ENCODE measurements around the gene CD93. TPM values are rescaled to one million over a fixed set of nuclear protein-coding genes. Genes with fewer than 3 reads are reported as not detected.
A peak's percentile ranks its signal among the peaks of the same experiment; 100 is the strongest.

The CD93 gene
- total RNA-seq, 1 donor from 2014 or later = not detected

- H3F3A ChIP-seq (ENCODE audit: low read depth) = no peaks in the 10 kb centered on the region
- Mint-ChIP-seq H3K9me3 (no peaks in the 10 kb centered on the region), H3K36me3 (no peaks in the 10 kb centered on the region), H3K4me1 (peaks cover 10% of the 10 kb centered on the region), H3K27me3 (ENCODE audit: insufficient read depth, low read depth) (peaks cover 5% of the 10 kb centered on the region), H3K4me3 (no peak overlapping the region), H3K27ac (no peak overlapping the region)
- no peak overlapping the region for H3K27ac ChIP-seq
- H2AFZ ChIP-seq (replicated peaks) = no peak overlapping the region
- DNase-seq (ENCODE audit: low spot score) = no peak
- H4K20me1 ChIP-seq (ENCODE audit: low read depth) = no peaks in the 10 kb centered on the region
- no peaks in the 10 kb centered on the region for H3K4me1 ChIP-seq
- H3K79me2 ChIP-seq (ENCODE audit: low read depth) = no peaks in the 10 kb centered on the region
- no peak overlapping the region for H3K4me3 ChIP-seq
- TF ChIP-seq CTCF (IDR thresholded peaks at IDR 0.05) (peak; percentile 37), EZH2 (IDR thresholded peaks at IDR 0.05) (no peak), EZH2phosphoT487 (IDR thresholded peaks at IDR 0.05) (no peak)
- no peaks in the 10 kb centered on the region for H3K9me3 ChIP-seq (ENCODE audit: low read depth)
- no peak overlapping the region for H3K4me2 ChIP-seq
- no peaks in the 10 kb centered on the region for H3K36me3 ChIP-seq
- no peak overlapping the region for H3K9ac ChIP-seq
- no peaks in the 10 kb centered on the region for H3K27me3 ChIP-seq
These were observed 4.0 kb upstream of the CD93 start for GRCh38 chr20:23090147-23090546.

GRCh38 chr20:23088866-23089265, 2.7 kb upstream of the CD93 start:
- H3K27ac ChIP-seq = no peak overlapping the region
- no peaks in the 10 kb centered on the region for H3K9me3 ChIP-seq (ENCODE audit: low read depth)
- H4K20me1 ChIP-seq (ENCODE audit: low read depth) = no peaks in the 10 kb centered on the region
- no peaks in the 10 kb centered on the region for H3K36me3 Mint-ChIP-seq
- H3F3A ChIP-seq (ENCODE audit: low read depth) = no peaks in the 10 kb centered on the region
- no peaks in the 10 kb centered on the region for H3K9me3 Mint-ChIP-seq
- H3K36me3 ChIP-seq = no peaks in the 10 kb centered on the region
- no peak overlapping the region for H3K9ac ChIP-seq
- H3K27me3 ChIP-seq = no peaks in the 10 kb centered on the region
- H3K79me2 ChIP-seq (ENCODE audit: low read depth) = no peaks in the 10 kb centered on the region
- H3K4me3 ChIP-seq = no peak overlapping the region
- DNase-seq (ENCODE audit: low spot score) = no peak
- H3K27me3 Mint-ChIP-seq (ENCODE audit: insufficient read depth, low read depth) = no peaks in the 10 kb centered on the region
- peaks cover 10% of the 10 kb centered on the region for H3K4me1 Mint-ChIP-seq
- H3K4me2 ChIP-seq = no peak overlapping the region
- no peak overlapping the region for H3K4me3 Mint-ChIP-seq
- no peak overlapping the region for H2AFZ ChIP-seq (replicated peaks)
- no peak for TF ChIP-seq EZH2phosphoT487 (IDR thresholded peaks at IDR 0.05)
- TF ChIP-seq EZH2 (IDR thresholded peaks at IDR 0.05) = no peak
- no peak for TF ChIP-seq CTCF (IDR thresholded peaks at IDR 0.05)
- no peaks in the 10 kb centered on the region for H3K4me1 ChIP-seq
- H3K27ac Mint-ChIP-seq = no peak overlapping the region

- TF ChIP-seq CTCF (IDR thresholded peaks at IDR 0.05) (no peak), EZH2phosphoT487 (IDR thresholded peaks at IDR 0.05) (no peak), EZH2 (IDR thresholded peaks at IDR 0.05) (no peak)
- Histone ChIP-seq H3F3A (ENCODE audit: low read depth) (no peaks in the 10 kb centered on the region), H3K4me2 (no peak overlapping the region), H3K9ac (no peak overlapping the region), H3K4me3 (no peak overlapping the region), H3K27ac (no peak overlapping the region), H3K9me3 (ENCODE audit: low read depth) (no peaks in the 10 kb centered on the region), H3K79me2 (ENCODE audit: low read depth) (no peaks in the 10 kb centered on the region), H3K4me1 (no peaks in the 10 kb centered on the region), H3K27me3 (no peaks in the 10 kb centered on the region), H4K20me1 (ENCODE audit: low read depth) (no peaks in the 10 kb centered on the region), H3K36me3 (no peaks in the 10 kb centered on the region), H2AFZ (replicated peaks) (no peak overlapping the region)
- H3K4me3 Mint-ChIP-seq = no peak overlapping the region
- H3K36me3 Mint-ChIP-seq = no peaks in the 10 kb centered on the region
- no peaks in the 10 kb centered on the region for H3K9me3 Mint-ChIP-seq
- peaks cover 16% of the 10 kb centered on the region for H3K4me1 Mint-ChIP-seq
- H3K27me3 Mint-ChIP-seq (ENCODE audit: insufficient read depth, low read depth) = no peaks in the 10 kb centered on the region
- no peak overlapping the region for H3K27ac Mint-ChIP-seq
- no peak for DNase-seq (ENCODE audit: low spot score)
These were observed 1.6 kb upstream of the CD93 start for GRCh38 chr20:23087587-23088251.
